NCI-H2227 (cell line): ENCODE results near the gene HOXD8.

Source experiments
- DNase-seq: peaks from one replicate; lab custom pipeline; 2025; ENCODE audit not compliant: unreplicated experiment; lab: John Stamatoyannopoulos, UW

The HOXD8 gene

DNA sequence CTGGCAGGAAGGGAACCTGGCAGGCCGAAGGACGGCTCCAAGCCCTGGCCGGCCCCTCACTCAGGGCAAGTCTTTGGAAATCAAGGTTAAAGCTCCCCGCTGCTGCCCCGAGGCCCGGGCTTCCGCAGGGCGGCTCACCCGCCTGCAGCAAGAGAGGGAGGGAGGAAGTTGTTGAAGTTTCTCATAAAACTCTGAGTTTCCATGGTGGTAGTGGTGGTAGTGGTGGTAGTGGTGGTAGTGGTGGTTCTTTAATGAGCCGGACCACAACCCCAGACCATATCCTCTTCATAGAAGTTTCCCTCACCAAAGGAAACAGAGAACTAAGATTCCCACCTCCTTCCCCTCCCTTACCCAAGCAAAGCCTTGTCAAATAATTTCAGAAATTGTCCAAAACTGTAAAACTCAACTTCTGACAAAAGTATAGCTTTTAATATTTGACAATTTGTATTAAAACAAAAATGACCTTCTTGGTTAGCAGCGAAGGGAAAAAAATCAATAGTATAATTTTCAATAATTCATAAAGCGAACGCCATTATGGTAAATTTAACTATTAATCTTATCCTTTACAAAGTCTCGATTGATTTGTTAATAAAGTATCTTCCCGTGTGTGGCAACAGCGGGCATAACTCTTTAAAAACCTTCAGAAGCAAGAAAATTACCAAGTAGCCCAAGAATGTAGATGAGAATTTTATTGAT lies 14.4 kb upstream of the HOXD8 start:
- no peak for DNase-seq

DNA sequence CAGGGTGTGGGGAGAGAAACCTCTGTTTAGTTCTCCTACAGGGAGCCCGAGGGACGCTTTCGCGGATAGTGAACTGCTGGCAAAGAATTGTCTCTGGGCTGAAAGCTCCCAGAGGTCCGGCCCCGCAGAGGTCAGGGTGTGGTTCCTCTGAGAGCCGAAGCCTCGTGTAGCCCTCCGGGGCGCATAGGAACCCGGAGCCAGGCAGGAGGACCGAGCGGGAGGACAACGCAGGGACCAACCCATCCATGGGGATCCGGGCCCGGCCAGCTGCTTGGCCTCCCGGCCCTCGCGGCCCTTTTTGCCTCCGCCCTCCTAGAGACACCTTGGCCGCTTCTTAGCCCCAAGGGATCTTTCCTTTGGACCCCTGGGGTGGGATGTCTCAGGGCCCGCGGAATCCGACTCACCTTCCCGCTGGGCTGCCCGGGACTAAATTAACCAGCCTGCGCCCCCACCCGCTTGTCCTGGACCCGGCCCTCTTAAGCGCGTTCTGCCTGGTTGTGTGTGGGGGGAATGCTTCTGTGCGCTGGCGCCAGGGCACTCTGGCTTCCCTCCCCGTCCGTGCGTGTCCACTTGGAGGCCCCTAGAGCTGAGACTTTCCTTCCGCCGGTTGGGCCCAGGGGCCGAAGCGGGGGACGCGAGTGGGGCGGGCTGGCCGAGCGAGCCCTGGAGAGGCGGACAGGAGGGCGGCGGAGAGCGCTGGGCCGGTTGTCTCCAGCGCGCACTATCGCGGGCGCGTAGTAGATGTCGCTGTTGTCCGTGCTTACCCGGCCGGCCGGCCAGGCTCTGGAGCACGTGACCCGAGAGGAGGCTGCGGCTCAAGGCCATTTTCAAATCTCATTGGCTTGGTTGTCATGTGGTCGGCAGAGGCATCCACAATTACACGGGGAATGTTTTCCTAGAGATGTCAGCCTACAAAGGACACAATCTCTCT lies 13.4 kb upstream of the HOXD8 start, which contains the start of gene HOXD10:
TSS of gene HOXD10 (plus strand) at position 896 of the 931 bp plus-strand sequence. CDS start 56 bp downstream, outside the sequence.
- DNase-seq: peak; percentile 76

DNA sequence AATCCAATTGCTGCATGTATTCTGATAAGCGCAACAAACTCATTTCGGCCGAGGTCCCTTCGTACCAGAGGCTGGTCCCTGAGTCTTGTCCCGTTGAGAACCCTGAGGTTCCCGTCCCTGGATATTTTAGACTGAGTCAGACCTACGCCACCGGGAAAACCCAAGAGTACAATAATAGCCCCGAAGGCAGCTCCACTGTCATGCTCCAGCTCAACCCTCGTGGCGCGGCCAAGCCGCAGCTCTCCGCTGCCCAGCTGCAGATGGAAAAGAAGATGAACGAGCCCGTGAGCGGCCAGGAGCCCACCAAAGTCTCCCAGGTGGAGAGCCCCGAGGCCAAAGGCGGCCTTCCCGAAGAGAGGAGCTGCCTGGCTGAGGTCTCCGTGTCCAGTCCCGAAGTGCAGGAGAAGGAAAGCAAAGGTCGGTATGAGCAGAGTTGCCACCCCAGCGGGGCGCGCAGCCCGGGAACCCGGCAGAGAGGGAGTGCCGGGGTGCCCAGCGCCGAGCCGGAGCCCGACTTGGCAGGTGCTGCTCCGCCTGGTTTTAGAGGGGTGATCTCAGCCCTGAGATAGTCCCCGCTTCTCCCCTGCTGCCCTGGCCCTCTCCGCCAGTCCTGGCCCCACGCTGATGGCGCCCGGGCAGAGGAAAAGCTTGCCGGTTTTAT lies 12.2 kb upstream of the HOXD8 start:
- no peak for DNase-seq

DNA sequence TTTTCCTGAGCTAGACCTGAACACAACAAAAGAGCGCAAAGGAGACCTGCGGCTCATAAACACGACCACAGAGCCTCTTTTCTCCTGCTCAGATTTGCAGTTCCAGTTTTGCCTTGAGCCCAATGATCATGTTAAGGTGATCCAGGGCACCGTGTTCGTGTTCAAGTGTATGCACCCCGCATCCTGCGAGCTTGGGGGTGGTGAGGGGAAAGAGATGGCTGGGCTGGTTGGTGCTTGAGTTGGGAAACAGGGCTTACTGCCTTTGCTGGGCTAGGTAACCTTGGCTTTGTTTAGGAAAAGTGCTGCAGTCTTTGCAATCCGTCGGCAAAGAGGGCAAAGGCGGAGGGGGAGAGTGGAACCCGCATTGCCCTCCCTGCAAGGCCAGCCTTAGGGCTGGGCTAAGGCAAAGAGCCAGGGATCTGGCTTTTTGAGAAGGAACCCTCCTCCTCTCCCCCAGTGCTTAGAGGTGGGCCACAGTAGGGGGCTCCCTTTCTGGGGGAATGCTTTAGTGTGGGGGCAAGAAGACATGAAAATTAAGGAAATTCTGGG lies 11.6 kb upstream of the HOXD8 start:
- no peak for DNase-seq

- DNase-seq: peak; percentile 39
Observed at GRCh38 chr2:176118601-176119339, 10.7 kb upstream of the HOXD8 start.

DNA sequence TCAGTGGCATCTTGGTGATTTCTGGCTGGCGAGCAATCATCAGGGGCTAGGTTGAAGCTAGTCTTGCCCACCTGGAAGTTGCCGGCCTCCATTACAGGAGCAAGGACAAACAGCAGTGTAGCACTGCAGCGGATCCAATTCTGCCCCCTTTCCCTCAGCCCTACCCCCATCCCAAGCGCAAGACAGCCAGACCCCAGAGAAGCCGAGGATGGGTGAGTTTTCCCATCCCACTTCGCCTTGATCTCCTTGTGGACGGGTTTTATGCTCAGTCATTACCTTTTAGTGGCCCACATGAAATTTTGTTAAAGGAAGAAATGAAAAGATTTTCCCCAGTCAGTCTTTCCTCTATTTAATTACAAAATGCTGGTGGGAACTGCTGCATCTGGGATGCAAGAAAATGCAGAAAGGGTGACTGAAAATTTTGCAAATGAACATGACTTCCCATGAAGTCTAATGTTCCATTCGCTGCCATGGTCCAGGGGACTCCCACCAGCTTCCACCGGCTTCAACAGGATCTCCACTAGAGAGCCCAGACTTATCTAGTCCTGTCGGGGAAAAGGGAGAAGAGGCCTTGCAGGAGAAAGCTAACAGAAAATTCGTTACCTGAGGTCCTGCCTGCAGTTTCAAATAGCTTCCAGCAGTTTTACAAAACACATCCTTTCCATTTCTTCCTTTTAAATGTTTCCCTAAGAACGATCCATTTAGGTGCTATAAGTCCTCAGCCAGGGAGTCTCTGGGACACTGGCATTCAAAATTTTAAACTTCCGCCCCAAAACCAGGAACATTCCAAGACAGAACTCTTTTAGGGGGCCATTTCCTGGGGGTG lies 8.9 kb upstream of the HOXD8 start:
- no peak for DNase-seq

GRCh38 chr2:176121190-176122051 lies 8.1 kb upstream of the HOXD8 start:
- DNase-seq: peak; percentile 30

DNA sequence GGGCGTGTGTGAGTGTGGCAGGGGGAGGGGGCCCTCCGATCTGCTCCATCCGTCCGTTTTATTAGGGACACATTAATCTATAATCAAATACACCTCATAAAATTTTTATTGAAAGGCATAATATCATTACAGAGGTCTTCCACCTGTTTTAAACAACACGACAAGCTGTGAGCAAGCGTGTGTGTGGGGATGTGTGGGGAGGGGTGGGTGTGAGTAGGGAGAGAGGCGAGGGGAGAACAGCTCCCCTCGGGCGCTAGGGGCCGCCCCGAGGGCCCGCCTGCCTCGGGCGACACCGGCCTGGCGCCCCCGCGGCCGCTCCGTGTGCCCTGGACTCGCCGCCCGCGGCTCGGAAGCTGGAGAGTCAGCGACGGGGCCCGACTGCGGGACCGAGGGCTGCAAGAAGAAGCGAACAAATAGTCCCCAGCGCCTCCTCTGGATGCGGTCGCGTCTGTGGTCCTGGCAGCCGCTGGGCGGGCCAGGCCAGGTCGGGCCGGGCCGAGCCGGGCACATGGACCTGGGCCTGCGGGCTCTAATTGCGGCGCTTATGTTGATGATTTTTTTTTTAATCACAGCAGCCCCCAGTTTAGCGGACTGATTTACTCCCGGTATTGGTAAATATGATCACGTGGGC lies 7.3 kb upstream of the HOXD8 start:
- DNase-seq: peak; percentile 83

DNA sequence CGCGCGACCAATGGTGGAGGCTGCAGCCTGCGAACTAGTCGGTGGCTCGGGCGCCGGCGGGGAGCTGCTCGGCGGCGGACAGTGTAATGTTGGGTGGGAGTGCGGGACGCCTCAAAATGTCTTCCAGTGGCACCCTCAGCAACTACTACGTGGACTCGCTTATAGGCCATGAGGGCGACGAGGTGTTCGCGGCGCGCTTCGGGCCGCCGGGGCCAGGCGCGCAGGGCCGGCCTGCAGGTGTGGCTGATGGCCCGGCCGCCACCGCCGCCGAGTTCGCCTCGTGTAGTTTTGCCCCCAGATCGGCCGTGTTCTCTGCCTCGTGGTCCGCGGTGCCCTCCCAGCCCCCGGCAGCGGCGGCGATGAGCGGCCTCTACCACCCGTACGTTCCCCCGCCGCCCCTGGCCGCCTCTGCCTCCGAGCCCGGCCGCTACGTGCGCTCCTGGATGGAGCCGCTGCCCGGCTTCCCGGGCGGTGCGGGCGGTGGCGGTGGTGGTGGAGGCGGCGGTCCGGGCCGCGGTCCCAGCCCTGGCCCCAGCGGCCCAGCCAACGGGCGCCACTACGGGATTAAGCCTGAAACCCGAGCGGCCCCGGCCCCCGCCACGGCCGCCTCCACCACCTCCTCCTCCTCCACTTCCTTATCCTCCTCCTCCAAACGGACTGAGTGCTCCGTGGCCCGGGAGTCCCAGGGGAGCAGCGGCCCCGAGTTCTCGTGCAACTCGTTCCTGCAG lies 6.7 kb upstream of the HOXD8 start, which contains the start of gene HOXD9:
TSS of gene HOXD9 (plus strand) at position 37 of the 728 bp plus-strand sequence. CDS start at position 87, 50 bp downstream.
- DNase-seq: peak; percentile 56

- no peak for DNase-seq
Observed at GRCh38 chr2:176123411-176124109, 5.9 kb upstream of the HOXD8 start.

DNA sequence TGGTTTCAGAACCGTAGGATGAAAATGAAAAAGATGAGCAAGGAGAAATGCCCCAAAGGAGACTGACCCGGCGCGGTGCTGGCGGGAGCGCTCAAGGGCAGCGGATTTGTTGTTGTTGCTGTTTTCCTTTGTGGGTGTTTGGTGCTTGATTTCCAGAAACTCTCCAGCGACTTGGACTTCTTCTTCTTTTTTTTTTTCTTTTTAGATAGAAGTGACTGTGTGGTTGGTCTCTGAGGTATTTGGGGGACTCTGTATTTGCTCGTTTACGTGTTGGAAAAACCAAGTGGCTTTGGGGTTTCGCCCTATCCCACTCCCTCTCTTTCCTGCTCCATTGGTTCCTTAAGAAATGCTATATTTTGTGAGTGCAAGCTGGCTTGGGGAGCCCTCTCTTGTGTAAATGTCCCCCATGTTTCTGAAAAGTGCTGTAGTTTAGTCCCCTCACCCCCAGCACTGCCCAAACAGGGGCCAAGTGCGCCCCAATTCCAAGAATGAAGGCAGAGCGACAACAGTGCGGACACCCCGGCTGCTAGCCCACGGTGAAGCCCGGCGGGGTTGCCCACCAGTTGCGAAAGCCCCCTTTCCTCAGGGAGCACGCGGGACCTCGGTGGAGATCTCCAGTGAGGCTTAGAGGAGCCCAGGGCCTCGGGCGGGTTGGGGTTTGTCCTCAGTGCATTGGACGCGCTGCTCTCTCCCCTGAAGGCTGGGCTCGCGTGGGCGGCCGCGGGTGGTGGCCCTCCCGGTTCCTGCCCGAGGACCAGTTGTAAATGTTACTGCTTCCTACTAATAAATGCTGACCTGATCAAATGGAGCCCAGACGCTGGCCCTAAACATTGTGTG lies 5.2 kb upstream of the HOXD8 start:
- no peak for DNase-seq

- DNase-seq: no peak
Observed at GRCh38 chr2:176124947-176125771, 4.3 kb upstream of the HOXD8 start.

DNA sequence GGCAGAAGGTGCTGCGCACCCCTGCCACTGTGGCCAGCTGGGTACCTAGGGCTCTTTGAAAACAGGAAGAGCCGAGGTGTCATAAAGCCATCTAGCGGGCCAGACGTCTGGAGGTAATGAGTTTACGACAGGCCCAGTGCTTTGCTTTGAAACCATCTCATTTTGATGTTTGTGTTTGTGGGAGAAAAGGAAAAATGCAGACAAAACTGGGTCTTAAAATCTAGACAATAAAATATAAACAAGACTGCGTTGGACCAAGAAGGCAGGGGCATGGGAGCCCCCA lies 3.8 kb upstream of the HOXD8 start:
- no peak for DNase-seq

DNA sequence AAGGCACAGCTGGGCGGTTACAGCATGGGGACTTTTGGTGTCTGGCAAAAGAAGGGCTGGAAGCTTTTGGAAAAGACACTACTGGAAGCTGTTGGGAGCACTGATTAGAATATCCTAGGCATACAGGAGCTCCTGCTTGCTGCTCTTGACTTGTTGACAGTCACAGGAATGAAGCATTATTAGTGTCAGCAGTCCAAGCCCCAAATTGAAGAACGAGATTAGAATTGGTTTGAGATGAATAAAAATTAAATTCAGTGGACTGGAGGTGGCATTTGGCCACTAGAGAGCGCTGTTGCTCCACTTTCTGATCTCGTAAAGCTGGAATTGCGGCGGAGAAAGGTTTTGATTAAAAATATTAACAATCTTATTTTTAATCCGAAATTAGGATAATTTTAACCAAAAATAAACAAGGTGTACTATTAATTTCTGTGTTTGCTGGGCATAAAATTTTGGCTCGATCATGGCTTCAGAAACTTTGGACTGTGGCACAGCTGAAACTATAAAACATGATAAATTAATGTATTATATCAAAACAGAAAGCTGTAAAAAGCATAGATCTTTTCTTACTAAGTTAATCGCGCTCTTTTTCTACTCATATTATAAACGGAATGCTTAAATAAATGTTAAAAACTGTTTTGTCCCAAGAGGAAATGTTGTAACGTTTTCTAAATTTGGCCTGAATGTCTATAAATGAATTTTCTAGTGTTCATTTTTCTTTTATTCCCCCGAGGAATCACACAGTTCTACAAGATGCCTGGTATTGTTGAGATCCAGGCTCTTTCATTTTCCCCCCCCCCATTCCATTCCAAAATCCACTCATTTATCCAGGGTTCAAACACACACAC lies 2.4 kb upstream of the HOXD8 start:
- peak; percentile 83 for DNase-seq

DNA sequence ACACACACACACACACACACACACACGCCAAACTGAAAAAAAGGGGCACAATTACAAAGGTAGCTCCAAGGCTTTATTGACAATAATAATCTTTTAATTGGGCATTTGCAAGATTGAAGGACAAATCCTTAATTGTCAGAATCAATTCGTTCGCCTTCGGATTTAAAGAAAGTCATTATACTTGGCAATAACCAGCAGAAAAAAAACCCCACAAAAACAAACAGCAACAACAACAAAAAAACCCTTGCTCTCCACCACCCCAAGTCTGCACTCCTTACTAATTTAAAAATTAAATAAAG lies 1.8 kb upstream of the HOXD8 start:
- no peak for DNase-seq
